Fibroblast of villous mesenchyme (primary cell): ENCODE data around the gene TPST1. TPM values are rescaled to one million over a fixed set of nuclear protein-coding genes. Genes with fewer than 3 reads are reported as not detected.

Experiments used
- DNase-seq: peaks from one replicate; pipeline ENCODE4 v3.0.0-alpha.2; 2010; ENCODE audit warnings: low read depth
- H3K4me3 ChIP-seq: 2 replicates; pipeline ENCODE4 v1.5.1; 2011; ENCODE audit warnings: low read depth, mild to moderate bottlenecking, low read length
- CTCF ChIP-seq: IDR thresholded peaks from 2 replicates; pipeline ENCODE4 v1.5.1; 2012; ENCODE audit warnings: low read depth, mild to moderate bottlenecking, low read length; ENCODE audit not compliant: insufficient read depth
- total RNA-seq: library from RNA; depleted of rRNA; stranded (reverse); fragments of >200 nt; gene quantifications from 2 replicates; pipeline ENCODE4 v1.2.3, GENCODE V29; 2012

TPST1 gene
- total RNA-seq, 1 donor = 131 TPM

GRCh38 chr7:66281678-66282590, 76.8 kb downstream of the TPST1 start:
- peak overlapping the region; percentile 1 for H3K4me3 ChIP-seq
- no peak for TF ChIP-seq CTCF
- DNase-seq = peak; percentile 96

GRCh38 chr7:66282591-66282935, 77.4 kb downstream of the TPST1 start:
- no peak for TF ChIP-seq CTCF
- no peak overlapping the region for H3K4me3 ChIP-seq
- no peak for DNase-seq

GRCh38 chr7:66283003-66283920, 78.1 kb downstream of the TPST1 start:
- H3K4me3 ChIP-seq = no peak overlapping the region
- peak; percentile 79 for DNase-seq
- no peak for TF ChIP-seq CTCF

GRCh38 chr7:66296001-66296521, 90.9 kb downstream of the TPST1 start:
- no peak overlapping the region for H3K4me3 ChIP-seq
- no peak for TF ChIP-seq CTCF
- DNase-seq = peak; percentile 91

GRCh38 chr7:66296557-66296956, 91.4 kb downstream of the TPST1 start:
- TF ChIP-seq CTCF = no peak
- no peak overlapping the region for H3K4me3 ChIP-seq
- peak; percentile 72 for DNase-seq

- TF ChIP-seq CTCF = no peak
- DNase-seq = no peak
- H3K4me3 ChIP-seq = no peak overlapping the region
These were observed 92.4 kb downstream of the TPST1 start for GRCh38 chr7:66297579-66297978.
